GM23338 (cell line): ENCODE data around the gene CYP26B1.

Experiments
- CREB1 ChIP-seq: fragments of 250-450 bp; sonication (Bioruptor Pico); IDR thresholded peaks from 2 replicates; pipeline ENCODE4 v1.5.0; 2020; ENCODE audit warnings: low read depth, mild to moderate bottlenecking, moderate library complexity
- CTCF ChIP-seq, 2 experiments: fragments of 200-600 bp in 1 of 2; sonication (generic) in 1 of 2; conservative IDR thresholded peaks; 2 replicates each; pipeline versions ENCODE4 v1.5.1 to v1.6.1; 2016 to 2017; ENCODE audit warnings: antibody characterized with exemption in 2 of 2, low read depth in 2 of 2, mild to moderate bottlenecking in 2 of 2, moderate library complexity in 1 of 2
- EZH2 ChIP-seq: fragments of 200-600 bp; sonication (generic); IDR thresholded peaks from one replicate; pipeline ENCODE4 v1.8.0; 2017; ENCODE audit warnings: antibody characterized with exemption, mild to moderate bottlenecking, low read depth; ENCODE audit not compliant: unreplicated experiment
- EZH2phosphoT487 ChIP-seq: fragments of 200-600 bp; sonication (generic); IDR thresholded peaks from one replicate; pipeline ENCODE4 v1.8.1; 2018; ENCODE audit warnings: antibody characterized with exemption; ENCODE audit not compliant: unreplicated experiment
- JUNB ChIP-seq: IDR thresholded peaks from one replicate; pipeline ENCODE4 v1.6.1; 2016; ENCODE audit warnings: antibody characterized with exemption; ENCODE audit not compliant: unreplicated experiment
- POLR2AphosphoS5 ChIP-seq: IDR thresholded peaks from 2 replicates; pipeline ENCODE4 v1.6.1; 2016; ENCODE audit warnings: antibody characterized with exemption, low read depth
- REST ChIP-seq: IDR thresholded peaks from one replicate; pipeline ENCODE4 v1.6.1; 2018; ENCODE audit warnings: antibody characterized with exemption; ENCODE audit not compliant: unreplicated experiment
- ZNF331 ChIP-seq: fragments of 250-450 bp; sonication (Bioruptor Pico); IDR thresholded peaks from 2 replicates; pipeline ENCODE4 v1.5.0; 2020; ENCODE audit warnings: low read depth, mild to moderate bottlenecking, moderate library complexity

- TF ChIP-seq CTCF (conservative IDR thresholded peaks at IDR 0.05; ENCODE audit: low read depth in 2 of 2) (no peak), REST (no peak), EZH2 (no peak), POLR2AphosphoS5 (no peak), ZNF331 (no peak), EZH2phosphoT487 (no peak), JUNB (no peak), CREB1 (no peak)
These were observed 14.9 kb upstream of the CYP26B1 start for GRCh38 chr2:72162574-72162973.
